HepG2 (cell line): ENCODE results near the gene DAAM1. TPM values are rescaled to one million over a fixed set of nuclear protein-coding genes. Genes with fewer than 3 reads are reported as not detected.

Experiments used
- ATAC-seq: fragments of 200-7000 bp; cut with Tn5 transposase; 3 replicates; pipeline ENCODE4 v1.9.1; 2020; ENCODE audit warnings: mild to moderate bottlenecking, moderate library complexity
- BruUV-seq: library from RNA; stranded (reverse); fragments of 400-500 nt; replicated peaks from 2 replicates; lab custom pipeline; 2021; lab: Mats Ljungman, UMichigan
- CTCF ChIA-PET: fragments of 300-600 bp; formaldehyde crosslinking; extraction: SDS; loops from one replicate; lab custom pipeline; 2021; ENCODE audit warnings: low total read pairs, inconsistent platforms, low intra/inter-chr PET ratio; lab: Yijun Ruan, JAX
- POLR2A ChIA-PET: fragments of 350-600 bp; sonication (Branson Sonifier 250); formaldehyde crosslinking; loops from one replicate; lab custom pipeline; 2020; ENCODE audit warnings: antibody characterized with exemption, inconsistent platforms; lab: Yijun Ruan, JAX
- DNase-seq: peaks from one replicate; pipeline ENCODE4 v3.0.0-alpha.2; 2015; ENCODE audit warnings: low spot score
- FAIRE-seq: peaks from 3 replicates; lab custom pipeline; 2011; peaks lifted over from hg19 to GRCh38; lab: Jason Lieb, UNC
- H2AFZ ChIP-seq: one replicate; pipeline ENCODE4 v1.6.1; 2011; ENCODE audit warnings: low read length, inconsistent platforms
- H3K27ac ChIP-seq: fragments of 300-600 bp; 3 replicates; pipeline ENCODE4 v1.8.0; 2011; ENCODE audit warnings: mixed run types, mild to moderate bottlenecking, mixed read lengths, low read length, inconsistent platforms; ENCODE audit not compliant: insufficient read depth; ENCODE audit errors: extremely low read length
- H3K27me3 ChIP-seq, 2 experiments: fragments of 200-600 bp in 1 of 2; 2 replicates in 1 of 2; 3 replicates in 1 of 2; pipeline versions ENCODE4 v1.6.0 to v1.8.0; 2011; ENCODE audit warnings: low read length in 2 of 2, mild to moderate bottlenecking in 2 of 2, moderate library complexity in 2 of 2, inconsistent platforms in 1 of 2; ENCODE audit not compliant: insufficient read depth in 2 of 2, control insufficient read depth in 1 of 2
- H3K36me3 ChIP-seq, 2 experiments: fragments of 200-600 bp in 1 of 2; replicated peaks in 1 of 2; 2 replicates in 1 of 2; 3 replicates in 1 of 2; pipeline versions ENCODE4 v1.5.1 to v1.8.0; 2011; ENCODE audit warnings: low read length in 2 of 2, inconsistent platforms in 1 of 2; ENCODE audit not compliant: insufficient read depth in 2 of 2, control insufficient read depth in 1 of 2
- H3K4me1 ChIP-seq: 2 replicates; pipeline ENCODE4 v1.5.1; 2012; ENCODE audit warnings: low read length, inconsistent platforms; ENCODE audit not compliant: insufficient read depth
- H3K4me2 ChIP-seq: 2 replicates; pipeline ENCODE4 v1.6.0; 2011; ENCODE audit warnings: low read depth, low read length, inconsistent platforms
- H3K4me3 ChIP-seq, 3 experiments: fragments of 200-600 bp in 1 of 3; sonication (generic), shearing (Covaris generic) in 1 of 3; replicated peaks in 1 of 3; 2 replicates each; pipeline ENCODE4 v1.5.1; 2011 to 2016; ENCODE audit warnings: low read length in 3 of 3, inconsistent platforms in 2 of 3, low read depth in 2 of 3, mild to moderate bottlenecking in 2 of 3, control low read depth in 1 of 3, mixed read lengths in 1 of 3; ENCODE audit not compliant: insufficient read depth in 1 of 3
- H3K79me2 ChIP-seq: one replicate; pipeline ENCODE4 v1.6.1; 2011; ENCODE audit warnings: low read length, inconsistent platforms; ENCODE audit not compliant: insufficient read depth
- H3K9ac ChIP-seq: 2 replicates; pipeline ENCODE4 v1.6.0; 2011; ENCODE audit warnings: mild to moderate bottlenecking, low read depth, low read length, inconsistent platforms; ENCODE audit not compliant: insufficient read depth
- H3K9me3 ChIP-seq: 2 replicates; pipeline ENCODE4 v1.5.1; 2012; ENCODE audit warnings: mild to moderate bottlenecking, low read length
- H4K20me1 ChIP-seq: 2 replicates; pipeline ENCODE4 v1.6.0; 2011; ENCODE audit warnings: inconsistent platforms, mild to moderate bottlenecking, low read length, moderate library complexity; ENCODE audit not compliant: insufficient read depth
- ATAD3A ChIP-seq: sonication (generic); formaldehyde crosslinking; IDR thresholded peaks from 2 replicates; pipeline ENCODE4 v1.4.0; 2020; ENCODE audit warnings: missing genetic modification reagents
- CAMTA2 ChIP-seq: sonication (generic); formaldehyde crosslinking; IDR thresholded peaks from 2 replicates; pipeline ENCODE4 v1.4.0; 2020; ENCODE audit warnings: mild to moderate bottlenecking, missing genetic modification reagents, borderline replicate concordance
- GABPB1 ChIP-seq: IDR thresholded peaks from 2 replicates; pipeline ENCODE4 v1.6.1; 2016; ENCODE audit warnings: mild to moderate bottlenecking, missing genetic modification reagents, moderate library complexity, missing compliant biosample characterization
- HMG20B ChIP-seq: conservative IDR thresholded peaks from 2 replicates; pipeline ENCODE4 v1.6.1; 2016; ENCODE audit warnings: missing genetic modification reagents, missing compliant biosample characterization
- HOXA3 ChIP-seq: sonication (generic); formaldehyde crosslinking; IDR thresholded peaks from 2 replicates; pipeline ENCODE4 v1.5.0; 2020; ENCODE audit warnings: missing genetic modification reagents
- KLF9 ChIP-seq: IDR thresholded peaks from 2 replicates; pipeline ENCODE4 v1.6.1; 2016; ENCODE audit warnings: low read depth
- NCOR1 ChIP-seq: fragments of 200-600 bp; sonication (generic); IDR thresholded peaks from 2 replicates; pipeline ENCODE4 v1.7.0; 2017; ENCODE audit warnings: antibody characterized with exemption, low read length, borderline replicate concordance
- PAXIP1 ChIP-seq: sonication (generic); formaldehyde crosslinking; conservative IDR thresholded peaks from 2 replicates; pipeline ENCODE4 v1.4.0; 2020; ENCODE audit warnings: mild to moderate bottlenecking, missing genetic modification reagents, moderate library complexity
- SAFB2 ChIP-seq: sonication (generic); formaldehyde crosslinking; IDR thresholded peaks from 2 replicates; pipeline ENCODE4 v1.5.1; 2020; ENCODE audit warnings: missing genetic modification reagents, low read depth, mild to moderate bottlenecking, borderline replicate concordance
- TRIM24 ChIP-seq: sonication (generic); formaldehyde crosslinking; IDR thresholded peaks from 2 replicates; pipeline ENCODE4 v1.8.0; 2022; ENCODE audit warnings: mild to moderate bottlenecking, missing genetic modification reagents
- YEATS2 ChIP-seq: sonication (generic); formaldehyde crosslinking; IDR thresholded peaks from 2 replicates; pipeline ENCODE4 v1.4.0; 2020; ENCODE audit warnings: missing genetic modification reagents, borderline replicate concordance
- ZFP90 ChIP-seq: sonication (generic); formaldehyde crosslinking; IDR thresholded peaks from 2 replicates; pipeline ENCODE4 v1.8.0; 2022; ENCODE audit warnings: missing genetic modification reagents, mild to moderate bottlenecking, inconsistent platforms, borderline replicate concordance
- ZIK1 ChIP-seq: sonication (generic); formaldehyde crosslinking; IDR thresholded peaks from 2 replicates; pipeline ENCODE4 v1.5.0; 2020; ENCODE audit warnings: mild to moderate bottlenecking, low read depth, missing genetic modification reagents, borderline replicate concordance
- ZMAT5 ChIP-seq: sonication (generic); formaldehyde crosslinking; IDR thresholded peaks from 2 replicates; pipeline ENCODE4 v1.5.0; 2020; ENCODE audit warnings: mild to moderate bottlenecking, low read depth, missing genetic modification reagents, borderline replicate concordance
- ZNF619 ChIP-seq: sonication (generic); formaldehyde crosslinking; IDR thresholded peaks from 2 replicates; pipeline ENCODE4 v1.4.0; 2020; ENCODE audit warnings: mild to moderate bottlenecking, missing genetic modification reagents
- ZNF691 ChIP-seq: sonication (generic); formaldehyde crosslinking; IDR thresholded peaks from 2 replicates; pipeline ENCODE4 v1.4.0; 2020; ENCODE audit warnings: missing genetic modification reagents, low read depth, mild to moderate bottlenecking, borderline replicate concordance
- WGBS: methylation state at CpG from one replicate; pipeline ENCODE4 v1.1.6; 2017; ENCODE audit warnings: low lambda C conversion rate; 5-methylcytosine and 5-hydroxymethylcytosine counted together
- in situ Hi-C: cut with HindIII; loops from 2 replicates; pipeline ENCODE4 v1.10.0; 2017; ENCODE audit warnings: low pct_unique_long_range_greater_than_20kb; ENCODE audit not compliant: extremely low pct_ligation_motif_present
- intact Hi-C: fragments of 100-400 bp; cut with micrococcal nuclease; formaldehyde crosslinking; loops from one replicate; pipeline ENCODE4 v1.10.0; 2022; ENCODE audit not compliant: unreplicated experiment
- polyA plus RNA-seq, 8 experiments: library from polyadenylated mRNA; depleted of rRNA in 3 of 8; stranded (reverse) in 7 of 8; unstranded in 1 of 8; fragments of >200 nt; fragmentation: Illumina TruSeq in 4 of 8; extraction: Trizol in 4 of 8; gene quantifications; 2 replicates each; pipeline versions ENCODE4 v1.2.1 to v1.2.3, GENCODE V29; 2011 to 2016; ENCODE audit warnings: low read depth in 4 of 8, missing spikeins in 1 of 8, mixed read lengths in 1 of 8; ENCODE audit not compliant: insufficient read depth in 1 of 8
- total RNA-seq, 5 experiments: library from RNA; depleted of rRNA; stranded (reverse); fragments of >200 nt; fragmentation: Illumina TruSeq; extraction: Trizol; gene quantifications; 2 replicates each; pipeline ENCODE4 v1.2.3, GENCODE V29; 2016; ENCODE audit warnings: low read depth in 1 of 5

Gene DAAM1
- total and polyA plus RNA-seq, 2 of the 13 experiments (the other 11 are each of a cell fraction or from before 2014, with no cell fraction given), result 10.9 to 24.5 TPM

- Histone ChIP-seq H3K4me1 (no peaks in the 10 kb centered on the region), H3K4me2 (no peak overlapping the region), H3K9ac (no peak overlapping the region), H3K27ac (no peak overlapping the region), H3K4me3 (no peak overlapping the region), H3K9me3 (no peaks in the 10 kb centered on the region), H3K79me2 (no peaks in the 10 kb centered on the region), H3K36me3 (peaks cover 13 to 37% of the 10 kb centered on the region in 2 experiments; a peak in 4 of 5 replicates), H4K20me1 (no peaks in the 10 kb centered on the region), H3K27me3 (no peaks in the 10 kb centered on the region), H2AFZ (no peak overlapping the region)
- ATAC-seq (no peak), DNase-seq (no peak), FAIRE-seq (no peak)
- POLR2A ChIA-PET, result no interaction called here
- in situ Hi-C loops (no loop called here), intact Hi-C loops (no loop called here)
- WGBS, result 98% methylated on average over 3 of the region's 3 CpGs
- BruUV-seq, result no TSS peak
- no peak for TF ChIP-seq ZMAT5
- no peak for TF ChIP-seq KLF9 (CRISPR knock-in tag)
- no peak for TF ChIP-seq HMG20B
- no peak for TF ChIP-seq GABPB1 (CRISPR knock-in tag)
- no peak for TF ChIP-seq ZNF691
- CTCF ChIA-PET, result no interaction called here
Measured at GRCh38 chr14:59347915-59348314, 159.4 kb downstream of the DAAM1 start.

GRCh38 chr14:59349258-59349701 is 160.8 kb downstream of the DAAM1 start:
- intact Hi-C loops (no loop called here), in situ Hi-C loops (no loop called here)
- Histone ChIP-seq H4K20me1 (no peaks in the 10 kb centered on the region), H3K9me3 (no peaks in the 10 kb centered on the region), H3K79me2 (no peaks in the 10 kb centered on the region), H3K27ac (no peak overlapping the region), H3K36me3 (peaks cover 15 to 43% of the 10 kb centered on the region in 2 experiments; a peak in 4 of 5 replicates), H3K9ac (no peak overlapping the region), H3K4me3 (no peak overlapping the region), H3K4me1 (no peaks in the 10 kb centered on the region), H3K27me3 (no peaks in the 10 kb centered on the region), H2AFZ (no peak overlapping the region), H3K4me2 (no peak overlapping the region)
- POLR2A ChIA-PET, result no interaction called here
- CTCF ChIA-PET, result no interaction called here
- FAIRE-seq (no peak), ATAC-seq (no peak), DNase-seq (no peak)
- no TSS peak for BruUV-seq
- WGBS, result 97% methylated on average over 4 of the region's 4 CpGs
- TF ChIP-seq ZNF619 (CRISPR knock-in tag), result no peak
- no peak for TF ChIP-seq ZFP90 (CRISPR knock-in tag)
- no peak for TF ChIP-seq SAFB2 (CRISPR knock-in tag)
- TF ChIP-seq PAXIP1 (CRISPR knock-in tag), result no peak
- TF ChIP-seq NCOR1, result no peak
- TF ChIP-seq TRIM24 (CRISPR knock-in tag), result no peak
- TF ChIP-seq YEATS2 (CRISPR knock-in tag), result no peak
- TF ChIP-seq CAMTA2 (CRISPR knock-in tag), result no peak
- TF ChIP-seq HOXA3 (CRISPR knock-in tag), result no peak
- no peak for TF ChIP-seq ZIK1 (CRISPR knock-in tag)
- TF ChIP-seq ATAD3A (CRISPR knock-in tag), result no peak
